NCI-H187 treated with DMSO at 0.1 percent for 48 hours (cell line): Measurements from ENCODE around the gene ING2.
"Not testable (repeated sequence)": the region's sequence is repeated elsewhere in the genome, so short reads cannot be mapped to it uniquely, and the experiment has no call there.

Source experiments
- DNase-seq: peaks from one replicate; lab custom pipeline; 2025; lab: John Stamatoyannopoulos, UW

The ING2 gene

GRCh38 chr4:183550345-183551093 is 45.7 kb downstream of the ING2 start:
- no peak for DNase-seq

GRCh38 chr4:183552274-183553146 is 47.7 kb downstream of the ING2 start:
- DNase-seq: no peak

GRCh38 chr4:183553147-183553478 is 48.3 kb downstream of the ING2 start:
- not testable (repeated sequence) for DNase-seq

GRCh38 chr4:183553601-183554345 is 48.9 kb downstream of the ING2 start:
- no peak for DNase-seq

GRCh38 chr4:183554346-183554686 is 49.5 kb downstream of the ING2 start:
- DNase-seq: no peak

- no peak for DNase-seq
These were observed 50.2 kb downstream of the ING2 start for GRCh38 chr4:183554878-183555585.

- no peak for DNase-seq
These were observed 52.1 kb downstream of the ING2 start for GRCh38 chr4:183556947-183557346.

- DNase-seq: no peak
These were observed 52.8 kb downstream of the ING2 start for GRCh38 chr4:183557611-183558010.

- no peak for DNase-seq
These were observed 54.0 kb downstream of the ING2 start for GRCh38 chr4:183558873-183559272.

- DNase-seq: no peak
These were observed 57.0 kb downstream of the ING2 start for GRCh38 chr4:183561905-183562304.
